ENCODE measurements around the gene RFWD3.

- TF ChIP-seq POLR2A (IDR thresholded peaks at IDR 0.05; ENCODE audit: insufficient read depth in 1 of 2, low read depth in 2 of 2, low read length in 2 of 2) (no peak), PRPF4 (IDR thresholded peaks at IDR 0.05; ENCODE audit: low read depth, low read length, poor library complexity, severe bottlenecking) (no peak), SRSF9 (IDR thresholded peaks at IDR 0.05; ENCODE audit: borderline replicate concordance, insufficient read depth, low read depth, low read length, poor library complexity, severe bottlenecking) (no peak)
These were observed 39.0 kb downstream of the RFWD3 start for GRCh38 chr16:74627506-74628220.

All from HepG2 (cell line).